IMR-90 (cell line): ENCODE measurements around the gene LRRFIP1. TPM values are rescaled to one million over a fixed set of nuclear protein-coding genes. Genes with fewer than 3 reads are reported as not detected.

Experiments
- ATAC-seq: fragments of 200-7000 bp; cut with Tn5 transposase; 2 replicates; pipeline ENCODE4 v1.9.1; 2020; ENCODE audit warnings: low read depth, mild to moderate bottlenecking, moderate library complexity
- BruUV-seq: library from RNA; stranded (reverse); fragments of 400-500 nt; replicated peaks from 2 replicates; lab custom pipeline; 2021; lab: Mats Ljungman, UMichigan
- CTCF ChIA-PET: fragments of 300-600 bp; formaldehyde crosslinking; extraction: SDS; loops from one replicate; lab custom pipeline; 2021; ENCODE audit warnings: antibody characterized with exemption; lab: Yijun Ruan, JAX
- POLR2A ChIA-PET: fragments of 300-600 bp; sonication (Branson Sonifier 250); formaldehyde crosslinking; loops from one replicate; lab custom pipeline; 2022; ENCODE audit warnings: antibody characterized with exemption; ENCODE audit not compliant: unreplicated experiment; lab: Charles Lee
- DNase-seq: peaks from one replicate; pipeline ENCODE4 v3.0.0; 2013
- H2AFZ ChIP-seq: replicated peaks from 2 replicates; pipeline ENCODE3; 2013; ENCODE audit warnings: low read length, mild to moderate bottlenecking; ENCODE audit not compliant: poor library complexity
- H2AK5ac ChIP-seq: 2 replicates; pipeline ENCODE4 v1.6.1; 2013; ENCODE audit warnings: low read depth, low read length, inconsistent platforms
- H2AK9ac ChIP-seq: replicated peaks from 2 replicates; pipeline ENCODE3; 2013; ENCODE audit warnings: mild to moderate bottlenecking, low read depth, low read length, moderate library complexity; ENCODE audit not compliant: poor library complexity
- H2BK120ac ChIP-seq: 2 replicates; pipeline ENCODE4 v1.6.1; 2013; ENCODE audit warnings: low read depth, low read length, inconsistent platforms
- H2BK15ac ChIP-seq: 3 replicates; pipeline ENCODE4 v1.6.1; 2013; ENCODE audit warnings: low read depth, low read length, inconsistent platforms
- H2BK20ac ChIP-seq: 2 replicates; pipeline ENCODE4 v1.6.1; 2013; ENCODE audit warnings: low read depth, mild to moderate bottlenecking, inconsistent platforms, low read length, moderate library complexity
- H2BK5ac ChIP-seq: 2 replicates; pipeline ENCODE4 v1.6.1; 2013; ENCODE audit warnings: mild to moderate bottlenecking, low read depth, low read length, inconsistent platforms; ENCODE audit not compliant: poor library complexity, severe bottlenecking
- H3K14ac ChIP-seq: replicated peaks from 2 replicates; pipeline ENCODE4 v1.6.1; 2013; ENCODE audit warnings: low read depth, low read length, inconsistent platforms
- H3K18ac ChIP-seq: 2 replicates; pipeline ENCODE4 v1.6.1; 2013; ENCODE audit warnings: low read depth, low read length, control low read depth
- H3K23ac ChIP-seq: 2 replicates; pipeline ENCODE4 v1.6.1; 2013; ENCODE audit warnings: low read depth, low read length, inconsistent platforms
- H3K27ac ChIP-seq: 2 replicates; pipeline ENCODE4 v1.5.1; 2013; ENCODE audit warnings: mild to moderate bottlenecking, control low read depth, low read length; ENCODE audit not compliant: insufficient read depth
- H3K27me3 ChIP-seq: 2 replicates; pipeline ENCODE4 v1.6.1; 2013; ENCODE audit warnings: low read length; ENCODE audit not compliant: control insufficient read depth, insufficient read depth
- H3K36me3 ChIP-seq: 2 replicates; pipeline ENCODE4 v1.6.1; 2013; ENCODE audit warnings: low read length, mixed read lengths; ENCODE audit not compliant: control insufficient read depth, insufficient read depth
- H3K4ac ChIP-seq: 2 replicates; pipeline ENCODE4 v1.6.1; 2013; ENCODE audit warnings: low read depth, low read length, inconsistent platforms
- H3K4me1 ChIP-seq: 2 replicates; pipeline ENCODE4 v1.6.1; 2013; ENCODE audit warnings: low read length, mixed read lengths; ENCODE audit not compliant: control insufficient read depth, insufficient read depth
- H3K4me2 ChIP-seq: 2 replicates; pipeline ENCODE4 v1.6.1; 2013; ENCODE audit warnings: low read depth, mild to moderate bottlenecking, control low read depth, low read length, moderate library complexity
- H3K4me3 ChIP-seq: 2 replicates; pipeline ENCODE4 v1.5.1; 2013; ENCODE audit warnings: low read depth, mild to moderate bottlenecking, control low read depth, low read length, moderate library complexity; ENCODE audit not compliant: insufficient read depth
- H3K56ac ChIP-seq: 2 replicates; pipeline ENCODE4 v1.6.1; 2013; ENCODE audit warnings: low read length, inconsistent platforms; ENCODE audit not compliant: insufficient read depth; ENCODE audit errors: extremely low read depth
- H3K79me1 ChIP-seq, 2 experiments: 2 replicates each; pipeline ENCODE4 v1.6.1; 2013; ENCODE audit warnings: low read length in 2 of 2, inconsistent platforms in 1 of 2, low read depth in 1 of 2
- H3K9ac ChIP-seq: 2 replicates; pipeline ENCODE4 v1.6.1; 2013; ENCODE audit warnings: low read depth, low read length, control low read depth
- H3K9me1 ChIP-seq: 2 replicates; pipeline ENCODE4 v1.6.1; 2013; ENCODE audit warnings: low read length, inconsistent platforms; ENCODE audit not compliant: insufficient read depth
- H3K9me3 ChIP-seq: 2 replicates; pipeline ENCODE4 v1.6.1; 2013; ENCODE audit warnings: low read length; ENCODE audit not compliant: control insufficient read depth, insufficient read depth
- H4K20me1 ChIP-seq: 2 replicates; pipeline ENCODE4 v1.6.1; 2013; ENCODE audit warnings: low read length, inconsistent platforms; ENCODE audit not compliant: insufficient read depth
- H4K5ac ChIP-seq: 2 replicates; pipeline ENCODE4 v1.6.1; 2013; ENCODE audit warnings: mild to moderate bottlenecking, low read depth, low read length, control low read depth
- H4K8ac ChIP-seq, 2 experiments: 2 replicates each; pipeline ENCODE4 v1.6.1; 2013; ENCODE audit warnings: low read depth in 2 of 2, low read length in 2 of 2, control low read depth in 1 of 2, inconsistent platforms in 1 of 2
- H4K91ac ChIP-seq: 2 replicates; pipeline ENCODE4 v1.6.1; 2013; ENCODE audit warnings: low read depth, low read length, inconsistent platforms; ENCODE audit not compliant: insufficient read depth
- FOS ChIP-seq: fragments of 150-350 bp; IDR thresholded peaks from 2 replicates; pipeline ENCODE4 v1.6.1; 2016; ENCODE audit warnings: low read depth, low read length
- POLR2A ChIP-seq: IDR thresholded peaks from 2 replicates; pipeline ENCODE4 v1.6.1; 2012; ENCODE audit warnings: mild to moderate bottlenecking, low read depth, low read length
- WGBS, 2 experiments: methylation state at CpG; one replicate each; pipeline versions ENCODE4 v1.1.5 to v1.1.7; 2013; ENCODE audit warnings: missing lambda C conversion rate in 2 of 2; ENCODE audit not compliant: insufficient read length in 1 of 2; ENCODE audit errors: extremely low coverage in 2 of 2; 5-methylcytosine and 5-hydroxymethylcytosine counted together
- dilution Hi-C: fragments of 300-500 bp; cut with HindIII; formaldehyde crosslinking; loops from one replicate; pipeline ENCODE4 v1.14.3; 2018; ENCODE audit warnings: low sequenced_read_pairs; ENCODE audit not compliant: unreplicated experiment
- in situ Hi-C: fragments of 300-500 bp; cut with MboI; formaldehyde crosslinking; loops from 3 replicates; pipeline ENCODE4 v1.14.3; 2019; ENCODE audit warnings: low sequenced_read_pairs, inconsistent platforms, mixed read lengths
- intact Hi-C: fragments of 100-400 bp; cut with micrococcal nuclease; formaldehyde crosslinking; loops from 2 replicates; pipeline ENCODE4 v1.10.0; 2022
- polyA plus RNA-seq, 3 experiments: library from polyadenylated mRNA; depleted of rRNA; stranded (reverse); fragments of >200 nt; gene quantifications; 2 replicates each; pipeline ENCODE4 v1.2.3, GENCODE V29; 2012; ENCODE audit warnings: low replicate concordance in 1 of 3
- total RNA-seq: library from RNA; depleted of rRNA; stranded (reverse); fragments of >200 nt; gene quantifications from 2 replicates; pipeline ENCODE4 v1.2.3, GENCODE V29; 2012

Gene LRRFIP1
- total and polyA plus RNA-seq, 2 of the 4 experiments (the other 2 are of a cell fraction), result 52.2 to 54.4 TPM

GRCh38 chr2:237667893-237668292 is 40.5 kb downstream of the LRRFIP1 start:
- Histone ChIP-seq H3K4ac (peak overlapping the region; percentile 75), H2BK15ac (0 out of 3 replicates have a peak overlapping the region, but pooled peaks have one; percentile 61), H2AK9ac (peak overlapping the region; percentile 51), H3K27ac (peak overlapping the region; percentile 20; the same call in 1 of the 2 replicates), H3K14ac (peak overlapping the region; percentile 56; the same call in 1 of the 2 replicates), H4K5ac (peak overlapping the region; percentile 30; the same call in 1 of the 2 replicates), H3K4me2 (no peak overlapping the region), H3K9ac (no peak overlapping the region), H3K79me1 (peaks cover 36 to 70% of the 10 kb centered on the region in 2 experiments), H2BK20ac (peak overlapping the region; percentile 79), H3K23ac (peak overlapping the region; percentile 33; the same call in 1 of the 2 replicates), H3K56ac (no peak overlapping the region), H3K4me3 (no peak overlapping the region), H4K20me1 (peaks cover 14% of the 10 kb centered on the region), H2AFZ (no peak overlapping the region), H4K8ac (peak overlapping the region in 1 of 2 experiments; percentile 50; a peak in 1 of 4 replicates), H3K27me3 (no peaks in the 10 kb centered on the region), H4K91ac (peak overlapping the region; percentile 62; the same call in 1 of the 2 replicates), H2BK5ac (no peak overlapping the region), H3K36me3 (peaks cover 2% of the 10 kb centered on the region; the same call in 1 of the 2 replicates), H3K9me3 (no peaks in the 10 kb centered on the region), H2AK5ac (peak overlapping the region; percentile 85), H3K4me1 (peaks cover 25% of the 10 kb centered on the region), H2BK120ac (peak overlapping the region; percentile 77), H3K18ac (no peak overlapping the region), H3K9me1 (peaks cover 33% of the 10 kb centered on the region)
- dilution Hi-C loops (no loop called here), intact Hi-C loops (loop anchor here (5.0 kb wide), 1 partner anchor 156 kb away; no protein-coding TSS in a partner anchor), in situ Hi-C loops (no loop called here)
- CTCF ChIA-PET, result no interaction called here
- ATAC-seq (no peak), DNase-seq (no peak)
- 100% methylated on average over 1 of the region's 6 CpGs; no CpG with 5 or more reads in 1 of the 2 experiments for WGBS, 2 experiments
- no TSS peak for BruUV-seq
- POLR2A ChIA-PET, result no interaction called here
- TF ChIP-seq POLR2A, result no peak
- TF ChIP-seq FOS, result no peak
